T-helper 2 cell (primary cell): Measurements from ENCODE around the gene JPH2.
A peak's percentile ranks its signal among the peaks of the same experiment; 100 is the strongest.
"Not testable (repeated sequence)": the region's sequence is repeated elsewhere in the genome, so short reads cannot be mapped to it uniquely, and the experiment has no call there.

Source experiments
- DNase-seq, 5 experiments: peaks; one replicate each; pipeline versions ENCODE4 v3.0.0 to v3.0.0-alpha.2; 2012 to 2022

JPH2 gene

DNA sequence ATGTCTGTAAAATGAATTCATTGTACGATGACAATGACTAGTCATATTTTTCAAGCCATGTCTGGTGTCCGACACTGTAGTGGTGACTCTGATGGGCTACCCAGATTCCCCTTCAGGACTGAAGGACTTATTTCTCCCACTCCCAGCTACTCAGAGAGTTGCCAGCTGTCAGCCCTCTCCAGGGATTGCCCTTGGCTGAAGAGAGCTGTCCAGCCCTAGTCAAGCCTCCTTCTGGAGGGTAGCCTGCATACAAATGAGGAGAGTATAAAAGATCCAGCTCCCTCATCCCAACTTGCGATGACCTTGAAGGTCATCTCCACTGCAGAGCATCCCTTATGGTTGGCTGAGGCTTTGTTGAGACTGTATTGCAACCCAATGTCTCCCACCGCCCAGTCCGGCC is 29.9 kb downstream of the JPH2 start:
- DNase-seq = no peak

DNA sequence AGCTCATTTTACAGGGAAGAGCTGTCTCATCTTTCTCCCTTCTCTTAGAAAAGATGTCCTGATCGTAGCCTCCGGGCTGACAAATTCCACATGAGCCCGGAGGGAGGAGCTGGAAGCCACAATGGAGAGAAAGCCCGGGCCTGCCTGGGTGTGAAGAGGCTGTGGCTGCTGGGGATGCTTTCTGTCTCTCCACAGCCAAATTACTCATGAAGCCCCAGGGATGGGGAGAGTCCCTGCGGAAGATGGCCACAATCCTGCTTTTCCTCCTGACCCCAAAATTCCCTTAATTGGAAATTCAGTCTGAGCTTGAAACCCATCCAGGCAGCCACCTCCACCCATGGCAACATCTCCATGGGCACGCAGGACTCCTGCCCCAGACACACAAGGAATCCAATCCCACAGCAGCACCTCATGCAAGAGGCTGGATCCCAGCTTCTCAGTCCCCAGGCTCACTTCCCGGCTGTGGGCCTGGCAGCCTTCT is 32.4 kb downstream of the JPH2 start:
- DNase-seq = no peak

DNA sequence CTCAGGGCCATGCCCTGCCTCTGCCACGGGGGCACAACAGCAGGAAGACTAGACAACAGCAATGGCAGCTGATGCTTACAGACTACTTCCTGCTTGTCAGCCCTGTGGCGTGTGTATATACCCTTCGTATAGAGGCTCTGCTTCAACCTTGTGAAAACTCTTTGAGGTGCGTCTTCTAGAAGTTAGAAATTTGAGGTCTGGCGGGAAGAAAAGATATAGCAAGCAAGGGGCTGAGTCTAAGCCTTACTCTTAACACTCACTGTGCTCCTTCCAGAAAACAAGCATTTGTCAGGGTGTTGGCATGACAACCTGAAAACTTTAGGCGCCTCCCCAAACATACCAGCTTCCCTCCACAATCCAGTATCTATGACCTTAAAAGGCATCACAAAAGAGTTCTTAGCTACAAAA is 33.3 kb downstream of the JPH2 start:
- DNase-seq = peak in 2 of 5 experiments; percentile 2 to 42

DNA sequence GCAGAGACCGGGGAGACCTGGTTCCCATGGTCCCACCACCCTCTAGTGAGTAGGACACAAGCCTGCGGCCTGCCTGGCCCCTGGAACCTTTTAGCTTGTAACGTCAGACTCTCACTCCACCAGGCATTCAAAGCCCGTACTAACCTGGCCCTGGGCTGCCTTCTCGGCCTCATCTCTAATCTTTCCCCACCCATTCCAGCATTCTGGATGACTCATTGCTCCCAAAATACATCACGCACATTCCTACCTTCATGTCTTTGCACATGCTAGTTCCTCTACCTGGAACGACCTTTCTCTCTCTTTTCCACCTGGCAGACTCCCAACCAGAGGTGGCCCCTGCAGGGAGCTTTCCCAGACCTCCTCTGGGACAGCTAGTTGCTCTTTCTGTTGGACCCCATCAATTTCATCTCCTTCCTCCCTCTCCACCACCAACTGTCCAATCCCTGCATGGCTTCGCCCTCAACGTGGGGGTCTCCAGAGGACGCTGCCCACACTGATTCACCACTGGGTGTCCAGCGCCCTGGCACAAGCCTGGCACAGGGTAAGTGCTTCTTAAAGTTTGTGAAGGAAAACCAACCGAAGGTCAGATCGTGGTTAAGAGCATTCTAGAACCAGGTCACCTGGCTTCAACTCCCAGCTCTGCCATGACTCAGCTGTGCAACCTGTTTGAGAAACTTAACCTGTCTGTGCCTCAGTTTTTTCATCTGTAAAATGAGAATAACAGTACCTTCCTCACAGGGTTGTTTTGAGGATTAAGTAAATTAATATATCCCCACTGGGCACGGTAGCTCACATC is 35.2 kb downstream of the JPH2 start:
- DNase-seq = no peak

- DNase-seq = no peak
These were observed 40.7 kb downstream of the JPH2 start for GRCh38 chr20:44146272-44146671.

- no peak for DNase-seq
These were observed 41.7 kb downstream of the JPH2 start for GRCh38 chr20:44145131-44145775.

DNA sequence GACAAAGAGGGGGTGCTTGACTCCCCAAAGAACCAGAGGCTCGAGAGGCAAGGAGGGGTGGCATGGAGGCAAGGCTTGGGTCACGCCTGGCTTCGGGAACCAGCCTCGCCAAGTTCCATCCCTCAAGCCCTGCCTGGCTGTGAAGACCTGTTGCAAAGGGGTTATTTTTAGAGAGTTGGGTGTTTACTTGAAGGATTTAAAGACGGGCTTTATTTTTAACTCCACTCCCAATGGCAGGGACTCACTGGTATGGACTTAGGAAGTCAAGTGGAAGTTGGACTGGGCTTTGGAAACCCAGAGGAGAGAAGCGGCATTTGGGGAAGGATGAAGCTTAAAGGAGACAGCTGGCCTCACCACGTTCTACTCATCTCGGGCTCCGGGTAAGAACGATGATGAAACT is 43.1 kb downstream of the JPH2 start:
- DNase-seq = no peak

DNA sequence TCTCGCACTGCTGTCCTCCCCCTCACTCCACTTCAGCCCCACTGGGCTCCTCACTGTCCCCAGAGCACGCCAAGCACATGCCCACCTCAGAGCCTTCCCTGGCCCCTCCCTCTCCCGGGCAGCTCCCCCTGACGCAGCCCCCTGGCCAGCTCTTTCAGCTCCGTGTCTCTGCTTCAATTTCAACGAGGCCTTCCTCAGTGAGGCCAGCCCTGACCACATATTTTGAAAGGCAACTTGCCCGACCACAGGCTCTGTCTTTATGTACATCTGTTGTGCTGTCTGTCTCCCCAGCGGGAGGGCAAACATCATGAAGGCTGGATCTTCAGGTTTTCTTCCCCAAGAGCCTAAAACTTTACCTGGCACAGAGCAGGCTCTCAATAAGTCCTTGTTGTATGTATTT is 44.6 kb downstream of the JPH2 start:
- DNase-seq = no peak

GRCh38 chr20:44141873-44142272 is 45.1 kb downstream of the JPH2 start:
- DNase-seq = no peak

GRCh38 chr20:44138867-44139266 is 48.1 kb downstream of the JPH2 start:
- DNase-seq = no peak

DNA sequence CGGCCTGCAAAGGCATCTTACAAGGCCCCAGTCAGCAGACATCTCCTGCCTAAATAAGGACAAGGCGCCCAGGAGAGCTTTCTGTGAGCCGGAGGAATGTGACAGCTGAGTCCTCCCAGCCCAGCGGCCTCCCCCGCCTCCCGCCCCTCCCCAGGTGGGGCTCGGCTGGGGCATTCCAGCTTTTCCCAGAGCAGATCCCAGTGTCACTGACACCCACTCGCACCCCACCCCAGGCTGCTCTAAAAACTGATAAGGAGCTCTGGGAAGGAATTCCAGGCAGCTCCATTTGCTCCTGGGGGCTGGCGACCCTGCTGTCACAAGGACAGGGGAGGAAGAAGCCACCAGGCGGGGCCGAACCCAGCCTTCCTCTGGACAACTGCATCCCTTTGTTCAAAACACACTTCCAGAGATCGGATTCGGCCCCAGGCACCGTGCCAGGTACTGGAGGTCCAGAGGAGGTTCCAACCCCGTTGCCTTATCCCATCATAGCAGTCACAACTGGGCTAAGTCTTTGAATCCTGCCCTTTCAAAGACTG is 49.7 kb downstream of the JPH2 start:
- DNase-seq = no peak

DNA sequence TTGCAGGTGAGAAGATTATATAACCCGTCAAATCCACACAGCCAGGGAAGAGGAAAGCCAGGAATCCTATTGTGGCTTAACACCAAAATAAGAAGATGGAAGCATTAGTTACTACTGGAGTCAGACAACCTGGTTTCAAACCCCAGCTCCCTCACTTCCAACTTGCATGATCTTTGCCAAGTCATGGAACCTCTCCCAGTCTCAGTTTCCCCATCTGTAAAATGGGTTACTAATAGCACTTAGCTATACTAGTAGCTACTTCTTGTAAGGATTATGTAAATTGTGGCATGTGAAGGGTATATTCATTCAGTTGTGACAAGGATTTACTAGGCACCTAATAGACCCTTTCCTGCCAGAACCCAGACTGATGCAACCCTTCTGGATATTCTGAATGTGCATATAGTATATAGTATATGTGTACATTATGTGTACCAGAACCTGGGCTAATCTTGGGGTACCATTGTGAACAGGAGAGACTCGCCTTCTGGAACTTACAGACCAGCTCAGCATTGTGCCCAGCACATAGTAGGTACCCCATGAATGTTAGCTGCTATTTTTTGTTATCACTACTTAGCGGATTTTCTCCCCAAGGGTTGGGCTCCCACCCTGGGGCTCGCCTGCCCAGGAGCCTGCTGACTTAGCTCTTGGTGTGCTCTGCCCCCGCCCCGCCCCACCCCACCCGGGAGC is 50.3 kb downstream of the JPH2 start:
- DNase-seq = no peak

GRCh38 chr20:44135417-44136204 is 51.4 kb downstream of the JPH2 start:
- peak in 1 of 5 experiments; percentile 12 for DNase-seq

DNA sequence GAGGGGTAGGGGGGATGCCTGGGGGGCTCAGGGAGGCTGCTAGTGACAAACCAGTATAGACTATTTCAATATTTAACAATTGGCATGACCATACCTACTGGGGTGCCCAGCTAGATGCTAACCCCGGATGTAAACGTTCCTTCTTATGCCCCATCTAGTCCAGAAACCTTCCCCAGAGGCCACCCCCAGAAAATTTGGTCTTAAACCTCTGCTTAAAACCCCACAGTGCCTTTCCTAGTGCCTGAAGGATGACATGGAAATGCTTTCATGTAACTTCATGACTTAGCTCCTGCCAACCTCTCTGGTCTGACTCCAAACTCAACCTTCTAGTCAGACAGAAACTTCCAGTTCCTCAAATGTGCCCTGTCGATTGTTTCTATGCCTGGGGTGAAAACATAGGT is 52.0 kb downstream of the JPH2 start:
- peak in 1 of 5 experiments; percentile 58 for DNase-seq

- no peak for DNase-seq
These were observed 53.6 kb downstream of the JPH2 start for GRCh38 chr20:44133424-44133823.

- DNase-seq = no peak
These were observed 55.3 kb downstream of the JPH2 start for GRCh38 chr20:44131704-44132103.

- DNase-seq = no peak
These were observed 56.9 kb downstream of the JPH2 start for GRCh38 chr20:44129911-44130718.

DNA sequence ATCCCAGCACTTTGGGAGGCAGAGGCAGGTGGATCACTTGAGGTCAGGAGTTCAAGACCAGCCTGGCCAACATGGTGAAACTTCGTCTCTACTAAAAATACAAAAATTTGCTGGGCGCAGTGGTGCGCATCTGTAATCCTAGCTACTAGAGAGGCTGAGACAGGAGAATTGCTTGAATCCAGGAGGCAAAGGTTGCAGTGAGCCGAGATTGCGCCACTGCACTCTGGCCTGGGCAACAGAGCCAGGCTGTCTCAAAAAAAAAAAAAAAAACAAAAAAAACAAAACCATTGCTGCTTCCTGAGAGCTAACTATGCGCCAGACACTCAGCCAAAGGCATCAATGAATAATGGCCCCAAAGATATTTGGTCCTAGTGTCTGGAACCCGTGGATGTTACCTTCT is 57.7 kb downstream of the JPH2 start:
- DNase-seq = not testable (repeated sequence)

- DNase-seq = no peak
These were observed 60.5 kb downstream of the JPH2 start for GRCh38 chr20:44126445-44126844.

GRCh38 chr20:44125332-44126127 is 61.5 kb downstream of the JPH2 start:
- DNase-seq = no peak
